DND-41 (cell line): Measurements from ENCODE around the gene WNK2.

Experiments
- ATAC-seq: fragments of 200-7000 bp; cut with Tn5 transposase; 3 replicates; pipeline ENCODE4 v1.9.1; 2021; ENCODE audit warnings: low read depth; ENCODE audit not compliant: insufficient read depth
- DNase-seq: peaks from one replicate; pipeline ENCODE4 v3.0.0-alpha.2; 2020
- H2AFZ ChIP-seq: 2 replicates; pipeline ENCODE4 v1.6.0; 2012; ENCODE audit warnings: low read depth, low read length
- H3K27ac ChIP-seq: 2 replicates; pipeline ENCODE4 v1.5.1; 2012; ENCODE audit warnings: low read length, inconsistent platforms
- H3K27me3 ChIP-seq: fragments of 200-600 bp; sonication (generic); 2 replicates; pipeline ENCODE4 v1.6.0; 2012; ENCODE audit warnings: low read length, mild to moderate bottlenecking, inconsistent platforms; ENCODE audit not compliant: insufficient read depth, poor library complexity
- H3K36me3 ChIP-seq: 2 replicates; pipeline ENCODE4 v1.5.1; 2012; ENCODE audit warnings: low read length, inconsistent platforms; ENCODE audit not compliant: insufficient read depth
- H3K4me1 ChIP-seq: 2 replicates; pipeline ENCODE4 v1.5.1; 2012; ENCODE audit warnings: mild to moderate bottlenecking, low read length; ENCODE audit not compliant: insufficient read depth
- H3K4me2 ChIP-seq: 2 replicates; pipeline ENCODE4 v1.6.0; 2012; ENCODE audit warnings: mild to moderate bottlenecking, moderate library complexity, low read length, inconsistent platforms; ENCODE audit not compliant: insufficient read depth
- H3K4me3 ChIP-seq, 2 experiments: fragments of 200-600 bp in 1 of 2; shearing (Covaris generic) in 1 of 2; 2 replicates each; pipeline ENCODE4 v1.5.1; 2012 to 2016; ENCODE audit warnings: inconsistent platforms in 2 of 2, low read length in 2 of 2, mild to moderate bottlenecking in 2 of 2, low read depth in 1 of 2, moderate library complexity in 1 of 2
- H3K79me2 ChIP-seq: 2 replicates; pipeline ENCODE4 v1.6.0; 2012; ENCODE audit warnings: low read length, inconsistent platforms; ENCODE audit not compliant: insufficient read depth
- H3K9ac ChIP-seq: 2 replicates; pipeline ENCODE4 v1.6.0; 2012; ENCODE audit warnings: low read depth, mild to moderate bottlenecking, inconsistent platforms, low read length, moderate library complexity
- H3K9me3 ChIP-seq: 2 replicates; pipeline ENCODE4 v1.5.1; 2012; ENCODE audit warnings: low read length, moderate library complexity, mild to moderate bottlenecking, inconsistent platforms; ENCODE audit not compliant: insufficient read depth, severe bottlenecking
- H4K20me1 ChIP-seq: 2 replicates; pipeline ENCODE4 v1.6.0; 2012; ENCODE audit warnings: low read length; ENCODE audit not compliant: insufficient read depth
- EZH2 ChIP-seq: IDR thresholded peaks from 3 replicates; pipeline ENCODE4 v1.6.1; 2012; ENCODE audit warnings: borderline replicate concordance, low read depth, mild to moderate bottlenecking, moderate library complexity, low read length, inconsistent platforms; ENCODE audit not compliant: severe bottlenecking
- TF ChIP-seq, protein P1 (sequence below): IDR thresholded peaks from 2 replicates; pipeline ENCODE4 v1.5.1; 2012; ENCODE audit warnings: borderline replicate concordance, low read length, moderate library complexity, mild to moderate bottlenecking; ENCODE audit not compliant: poor library complexity, severe bottlenecking; ENCODE audit errors: extremely low read depth

WNK2 gene

DNA sequence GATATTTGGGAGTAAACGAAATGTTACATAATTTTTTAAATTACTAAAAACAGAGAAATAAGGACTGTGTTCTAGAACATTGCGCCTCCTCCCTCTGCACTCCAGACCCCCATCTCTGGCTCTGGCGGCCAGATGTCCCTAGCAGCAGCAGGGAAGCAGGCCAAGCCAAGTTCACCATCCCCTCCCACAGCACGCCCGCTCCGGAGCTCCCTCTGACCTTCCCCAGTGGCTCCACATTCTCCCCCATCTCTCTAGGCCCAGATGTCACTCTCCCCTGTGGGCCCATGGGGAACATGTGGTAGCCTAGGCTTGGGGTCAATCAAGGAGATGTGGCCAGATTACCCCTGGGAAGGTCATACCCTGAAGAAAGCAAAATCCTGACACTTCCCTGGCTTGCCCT, 6.3 kb upstream of the WNK2 start:
- Histone ChIP-seq H3K36me3 (no peaks in the 10 kb centered on the region), H3K27me3 (no peaks in the 10 kb centered on the region), H3K4me3 (no peak overlapping the region), H2AFZ (no peak overlapping the region), H3K4me1 (no peaks in the 10 kb centered on the region), H4K20me1 (no peaks in the 10 kb centered on the region), H3K9me3 (no peaks in the 10 kb centered on the region), H3K27ac (no peak overlapping the region), H3K9ac (no peak overlapping the region), H3K4me2 (no peak overlapping the region), H3K79me2 (no peaks in the 10 kb centered on the region)
- TF ChIP-seq, protein P1, sequence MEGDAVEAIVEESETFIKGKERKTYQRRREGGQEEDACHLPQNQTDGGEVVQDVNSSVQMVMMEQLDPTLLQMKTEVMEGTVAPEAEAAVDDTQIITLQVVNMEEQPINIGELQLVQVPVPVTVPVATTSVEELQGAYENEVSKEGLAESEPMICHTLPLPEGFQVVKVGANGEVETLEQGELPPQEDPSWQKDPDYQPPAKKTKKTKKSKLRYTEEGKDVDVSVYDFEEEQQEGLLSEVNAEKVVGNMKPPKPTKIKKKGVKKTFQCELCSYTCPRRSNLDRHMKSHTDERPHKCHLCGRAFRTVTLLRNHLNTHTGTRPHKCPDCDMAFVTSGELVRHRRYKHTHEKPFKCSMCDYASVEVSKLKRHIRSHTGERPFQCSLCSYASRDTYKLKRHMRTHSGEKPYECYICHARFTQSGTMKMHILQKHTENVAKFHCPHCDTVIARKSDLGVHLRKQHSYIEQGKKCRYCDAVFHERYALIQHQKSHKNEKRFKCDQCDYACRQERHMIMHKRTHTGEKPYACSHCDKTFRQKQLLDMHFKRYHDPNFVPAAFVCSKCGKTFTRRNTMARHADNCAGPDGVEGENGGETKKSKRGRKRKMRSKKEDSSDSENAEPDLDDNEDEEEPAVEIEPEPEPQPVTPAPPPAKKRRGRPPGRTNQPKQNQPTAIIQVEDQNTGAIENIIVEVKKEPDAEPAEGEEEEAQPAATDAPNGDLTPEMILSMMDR, result no peak
- TF ChIP-seq EZH2, result no peak
- ATAC-seq (no peak), DNase-seq (no peak)

DNA sequence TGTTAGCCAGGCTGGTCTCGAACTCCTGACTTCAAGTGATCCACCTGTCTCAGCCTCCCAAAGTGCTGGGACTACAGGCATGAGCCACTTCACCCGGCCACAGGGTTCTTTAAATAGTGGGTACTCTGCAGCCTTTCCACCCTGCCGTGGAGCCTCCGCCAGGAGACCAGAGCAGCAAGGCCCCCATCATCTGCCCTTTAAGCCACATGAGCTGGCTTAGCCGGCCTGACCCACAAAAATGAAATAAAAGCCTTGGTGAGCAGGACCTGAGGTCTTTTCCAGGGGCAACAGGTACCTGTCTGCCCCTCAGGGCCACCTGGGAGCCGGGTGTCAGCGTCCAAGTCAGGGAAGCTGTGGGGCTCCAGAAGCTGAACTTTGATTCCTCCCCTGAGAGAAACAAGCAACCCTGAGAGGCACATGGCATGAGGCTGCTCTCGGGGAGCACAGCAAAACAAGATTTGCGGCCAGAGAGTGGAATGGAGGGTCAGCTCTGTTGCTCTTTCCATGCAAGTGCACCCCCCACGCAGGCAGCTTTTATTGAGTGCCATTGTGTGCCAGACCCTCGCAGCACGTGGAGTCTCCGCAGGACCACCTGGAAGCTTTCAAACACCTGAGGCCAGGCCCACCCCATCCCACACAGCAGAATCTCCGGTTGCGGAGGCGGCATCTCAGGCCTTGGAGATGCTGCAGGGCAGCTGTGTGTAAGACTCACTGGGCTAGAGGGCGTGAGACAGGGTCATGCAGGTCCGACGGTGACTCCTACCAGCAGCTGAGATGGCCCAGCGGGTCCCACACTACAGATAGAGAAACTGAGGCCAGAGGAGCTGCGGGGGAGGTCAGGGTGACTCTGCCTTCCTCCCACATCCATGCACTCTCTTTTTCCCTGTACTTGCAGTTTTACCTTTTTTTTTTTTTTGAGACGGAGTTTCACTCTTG, 4.8 kb upstream of the WNK2 start:
- no peaks in the 10 kb centered on the region for H3K36me3 ChIP-seq
- H3K9me3 ChIP-seq, result no peaks in the 10 kb centered on the region
- no peaks in the 10 kb centered on the region for H3K4me1 ChIP-seq
- H3K9ac ChIP-seq, result no peak overlapping the region
- no peaks in the 10 kb centered on the region for H3K27me3 ChIP-seq
- no peak overlapping the region for H3K4me2 ChIP-seq
- no peak overlapping the region for H2AFZ ChIP-seq
- no peak overlapping the region for H3K27ac ChIP-seq
- H4K20me1 ChIP-seq, result no peaks in the 10 kb centered on the region
- no peak for DNase-seq
- H3K4me3 ChIP-seq, result no peak overlapping the region
- no peaks in the 10 kb centered on the region for H3K79me2 ChIP-seq
- no peak for ATAC-seq
- no peak for TF ChIP-seq EZH2
- TF ChIP-seq, protein P1, result no peak

DNA sequence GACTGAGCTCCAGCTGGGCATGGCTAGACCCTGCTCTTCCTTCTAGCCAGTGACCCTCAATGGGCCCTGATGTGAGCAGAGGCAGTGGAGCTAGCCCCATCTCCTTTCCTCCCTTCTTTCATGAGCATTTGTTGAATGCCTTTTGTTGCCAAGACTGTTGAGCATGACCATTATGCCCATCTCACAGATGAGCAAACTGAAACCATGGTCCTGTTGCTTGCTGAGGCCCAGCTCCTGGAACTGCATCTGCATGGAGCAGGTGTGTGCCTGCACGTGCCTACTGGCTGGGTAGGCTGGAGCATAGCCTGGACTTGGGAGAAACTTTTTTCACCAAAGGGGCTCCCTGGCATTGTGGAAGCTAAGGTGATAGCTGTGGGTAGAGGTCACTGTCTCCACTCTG, 3.0 kb upstream of the WNK2 start:
- Histone ChIP-seq H3K4me1 (no peaks in the 10 kb centered on the region), H3K27me3 (no peaks in the 10 kb centered on the region), H4K20me1 (no peaks in the 10 kb centered on the region), H3K36me3 (no peaks in the 10 kb centered on the region), H3K4me2 (no peak overlapping the region), H3K9ac (no peak overlapping the region), H3K27ac (no peak overlapping the region), H3K9me3 (no peaks in the 10 kb centered on the region), H3K79me2 (no peaks in the 10 kb centered on the region), H3K4me3 (no peak overlapping the region), H2AFZ (no peak overlapping the region)
- DNase-seq (no peak), ATAC-seq (no peak)
- TF ChIP-seq, protein P1, result no peak
- no peak for TF ChIP-seq EZH2
